HCT116 (cell line): ENCODE data around the gene GLDC.

Experiments used
- EZH2 ChIP-seq: fragments of 200-600 bp; sonication (generic); IDR thresholded peaks from 2 replicates; pipeline ENCODE4 v1.6.1; 2017; ENCODE audit warnings: antibody characterized with exemption, mixed run types
- POLR2A ChIP-seq: IDR thresholded peaks from 2 replicates; pipeline ENCODE4 v1.7.0; 2011; ENCODE audit warnings: borderline replicate concordance; ENCODE audit not compliant: insufficient read depth, insufficient read length; ENCODE audit errors: extremely low read depth
- POLR2AphosphoS5 ChIP-seq: IDR thresholded peaks from 2 replicates; pipeline ENCODE4 v1.6.1; 2011; ENCODE audit warnings: mild to moderate bottlenecking, low read depth, low read length, moderate library complexity
- RAD21 ChIP-seq: IDR thresholded peaks from 2 replicates; pipeline ENCODE4 v1.6.1; 2012; ENCODE audit warnings: low read depth, mild to moderate bottlenecking
- TF ChIP-seq, protein P1 (sequence below), 3 experiments: fragments of 200-600 bp in 1 of 3; sonication (generic) in 1 of 3; IDR thresholded peaks in 2 of 3; conservative IDR thresholded peaks in 1 of 3; 2 replicates each; pipeline ENCODE4 v1.5.1; 2012 to 2017; ENCODE audit warnings: low read depth in 2 of 3, low read length in 2 of 3, antibody characterized with exemption in 1 of 3, borderline replicate concordance in 1 of 3, control low read depth in 1 of 3, mild to moderate bottlenecking in 1 of 3, mixed read lengths in 1 of 3, mixed run types in 1 of 3, moderate library complexity in 1 of 3; ENCODE audit not compliant: insufficient read depth in 1 of 3
- TF ChIP-seq, protein P2 (sequence below): IDR thresholded peaks from 2 replicates; pipeline ENCODE4 v1.6.1; 2011; ENCODE audit warnings: mild to moderate bottlenecking, low read length, moderate library complexity; ENCODE audit not compliant: insufficient replicate concordance; ENCODE audit errors: extremely low read depth

GRCh38 chr9:6687180-6687579 is 41.7 kb upstream of the GLDC start:
- TF ChIP-seq RAD21: no peak
- TF ChIP-seq, protein P1, sequence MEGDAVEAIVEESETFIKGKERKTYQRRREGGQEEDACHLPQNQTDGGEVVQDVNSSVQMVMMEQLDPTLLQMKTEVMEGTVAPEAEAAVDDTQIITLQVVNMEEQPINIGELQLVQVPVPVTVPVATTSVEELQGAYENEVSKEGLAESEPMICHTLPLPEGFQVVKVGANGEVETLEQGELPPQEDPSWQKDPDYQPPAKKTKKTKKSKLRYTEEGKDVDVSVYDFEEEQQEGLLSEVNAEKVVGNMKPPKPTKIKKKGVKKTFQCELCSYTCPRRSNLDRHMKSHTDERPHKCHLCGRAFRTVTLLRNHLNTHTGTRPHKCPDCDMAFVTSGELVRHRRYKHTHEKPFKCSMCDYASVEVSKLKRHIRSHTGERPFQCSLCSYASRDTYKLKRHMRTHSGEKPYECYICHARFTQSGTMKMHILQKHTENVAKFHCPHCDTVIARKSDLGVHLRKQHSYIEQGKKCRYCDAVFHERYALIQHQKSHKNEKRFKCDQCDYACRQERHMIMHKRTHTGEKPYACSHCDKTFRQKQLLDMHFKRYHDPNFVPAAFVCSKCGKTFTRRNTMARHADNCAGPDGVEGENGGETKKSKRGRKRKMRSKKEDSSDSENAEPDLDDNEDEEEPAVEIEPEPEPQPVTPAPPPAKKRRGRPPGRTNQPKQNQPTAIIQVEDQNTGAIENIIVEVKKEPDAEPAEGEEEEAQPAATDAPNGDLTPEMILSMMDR (IDR thresholded peaks at IDR 0.05 in 2 of 3, conservative IDR thresholded peaks at IDR 0.05 in 1 of 3; ENCODE audit: borderline replicate concordance in 1 of 3, insufficient read depth in 1 of 3, low read depth in 2 of 3, low read length in 2 of 3): no peak
- TF ChIP-seq POLR2AphosphoS5: no peak
- TF ChIP-seq POLR2A: no peak
- TF ChIP-seq, protein P2, sequence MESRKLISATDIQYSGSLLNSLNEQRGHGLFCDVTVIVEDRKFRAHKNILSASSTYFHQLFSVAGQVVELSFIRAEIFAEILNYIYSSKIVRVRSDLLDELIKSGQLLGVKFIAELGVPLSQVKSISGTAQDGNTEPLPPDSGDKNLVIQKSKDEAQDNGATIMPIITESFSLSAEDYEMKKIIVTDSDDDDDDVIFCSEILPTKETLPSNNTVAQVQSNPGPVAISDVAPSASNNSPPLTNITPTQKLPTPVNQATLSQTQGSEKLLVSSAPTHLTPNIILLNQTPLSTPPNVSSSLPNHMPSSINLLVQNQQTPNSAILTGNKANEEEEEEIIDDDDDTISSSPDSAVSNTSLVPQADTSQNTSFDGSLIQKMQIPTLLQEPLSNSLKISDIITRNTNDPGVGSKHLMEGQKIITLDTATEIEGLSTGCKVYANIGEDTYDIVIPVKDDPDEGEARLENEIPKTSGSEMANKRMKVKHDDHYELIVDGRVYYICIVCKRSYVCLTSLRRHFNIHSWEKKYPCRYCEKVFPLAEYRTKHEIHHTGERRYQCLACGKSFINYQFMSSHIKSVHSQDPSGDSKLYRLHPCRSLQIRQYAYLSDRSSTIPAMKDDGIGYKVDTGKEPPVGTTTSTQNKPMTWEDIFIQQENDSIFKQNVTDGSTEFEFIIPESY: no peak
- TF ChIP-seq EZH2: no peak
